ENCODE data around the gene MRPS25.
A peak's percentile ranks its signal among the peaks of the same experiment; 100 is the strongest.

The MRPS25 gene

GRCh38 chr3:15110206-15110605 is 45.1 kb upstream of the MRPS25 start:
- Histone ChIP-seq H3K4ac (ENCODE audit: low read depth, low read length) (no peak overlapping the region), H3K9me3 (ENCODE audit: insufficient read depth, low read depth, low read length) (no peaks in the 10 kb centered on the region), H3K27me3 (ENCODE audit: insufficient read depth, low read length) (no peaks in the 10 kb centered on the region), H2BK12ac (ENCODE audit: low read length) (no peak overlapping the region), H2BK120ac (ENCODE audit: insufficient read depth, low read length, poor library complexity) (no peak overlapping the region), H4K8ac (ENCODE audit: low read depth, low read length) (no peak overlapping the region), H3K18ac (ENCODE audit: low read length) (no peak overlapping the region), H2AFZ (ENCODE audit: insufficient read depth, low read length, poor library complexity) (no peak overlapping the region), H2AK5ac (ENCODE audit: low read length) (no peak overlapping the region), H3K23ac (ENCODE audit: low read length) (no peak overlapping the region), H4K91ac (ENCODE audit: low read depth, low read length) (no peak overlapping the region), H3K9ac (ENCODE audit: low read length) (no peak overlapping the region), H3K4me2 (ENCODE audit: low read length) (no peak overlapping the region), H3K4me1 (ENCODE audit: control insufficient read depth in 1 of 2, insufficient read depth in 2 of 2, low read length in 2 of 2) (no peaks in the 10 kb centered on the region), H3K27ac (ENCODE audit: low read depth, low read length) (no peak overlapping the region), H3K79me1 (ENCODE audit: low read length) (no peaks in the 10 kb centered on the region), H3K36me3 (ENCODE audit: control insufficient read depth in 1 of 2, insufficient read depth in 2 of 2, low read length in 2 of 2) (no peaks in the 10 kb centered on the region), H3K14ac (ENCODE audit: low read length) (no peak overlapping the region), H3K79me2 (ENCODE audit: control insufficient read depth, insufficient read depth, low read length, poor library complexity) (no peaks in the 10 kb centered on the region), H2BK5ac (ENCODE audit: low read depth, low read length, poor library complexity) (no peak overlapping the region), H3K4me3 (ENCODE audit: low read depth, low read length) (no peak overlapping the region), H4K12ac (ENCODE audit: low read depth, low read length) (no peak overlapping the region)
- WGBS (ENCODE audit: extremely low coverage, insufficient coverage, insufficient read length), result no CpG with 5 or more reads among the region's 4 CpGs
- no peak for DNase-seq

- Histone ChIP-seq H2BK5ac (ENCODE audit: low read depth, low read length, poor library complexity) (no peak overlapping the region), H4K91ac (ENCODE audit: low read depth, low read length) (no peak overlapping the region), H3K18ac (ENCODE audit: low read length) (no peak overlapping the region), H3K14ac (ENCODE audit: low read length) (no peak overlapping the region), H3K4me3 (ENCODE audit: low read depth, low read length) (no peak overlapping the region), H3K27ac (ENCODE audit: low read depth, low read length) (no peak overlapping the region), H3K23ac (ENCODE audit: low read length) (no peak overlapping the region), H3K9me3 (ENCODE audit: insufficient read depth, low read depth, low read length) (no peaks in the 10 kb centered on the region), H3K4me1 (ENCODE audit: control insufficient read depth in 1 of 2, insufficient read depth in 2 of 2, low read length in 2 of 2) (no peaks in the 10 kb centered on the region), H3K79me1 (ENCODE audit: low read length) (no peaks in the 10 kb centered on the region), H3K4me2 (ENCODE audit: low read length) (no peak overlapping the region), H3K9ac (ENCODE audit: low read length) (no peak overlapping the region), H3K36me3 (ENCODE audit: control insufficient read depth in 1 of 2, insufficient read depth in 2 of 2, low read length in 2 of 2) (no peaks in the 10 kb centered on the region), H2BK12ac (ENCODE audit: low read length) (no peak overlapping the region), H3K27me3 (ENCODE audit: insufficient read depth, low read length) (no peaks in the 10 kb centered on the region), H2AK5ac (ENCODE audit: low read length) (no peak overlapping the region), H3K79me2 (ENCODE audit: control insufficient read depth, insufficient read depth, low read length, poor library complexity) (no peaks in the 10 kb centered on the region), H4K8ac (ENCODE audit: low read depth, low read length) (no peak overlapping the region), H4K12ac (ENCODE audit: low read depth, low read length) (no peak overlapping the region), H2AFZ (ENCODE audit: insufficient read depth, low read length, poor library complexity) (no peak overlapping the region), H2BK120ac (ENCODE audit: insufficient read depth, low read length, poor library complexity) (no peak overlapping the region), H3K4ac (ENCODE audit: low read depth, low read length) (no peak overlapping the region)
- no CpG with 5 or more reads among the region's 4 CpGs for WGBS (ENCODE audit: extremely low coverage, insufficient coverage, insufficient read length)
- DNase-seq, result no peak
Measured at GRCh38 chr3:15108869-15109268, 43.8 kb upstream of the MRPS25 start.

- Histone ChIP-seq H2AFZ (ENCODE audit: insufficient read depth, low read length, poor library complexity) (no peak overlapping the region), H3K36me3 (ENCODE audit: control insufficient read depth in 1 of 2, insufficient read depth in 2 of 2, low read length in 2 of 2) (no peaks in the 10 kb centered on the region), H3K27ac (ENCODE audit: low read depth, low read length) (no peak overlapping the region), H2BK12ac (ENCODE audit: low read length) (no peak overlapping the region), H3K4me2 (ENCODE audit: low read length) (no peak overlapping the region), H3K4ac (ENCODE audit: low read depth, low read length) (no peak overlapping the region), H2AK5ac (ENCODE audit: low read length) (no peak overlapping the region), H3K9ac (ENCODE audit: low read length) (no peak overlapping the region), H2BK120ac (ENCODE audit: insufficient read depth, low read length, poor library complexity) (no peak overlapping the region), H2BK5ac (ENCODE audit: low read depth, low read length, poor library complexity) (no peak overlapping the region), H3K9me3 (ENCODE audit: insufficient read depth, low read depth, low read length) (no peaks in the 10 kb centered on the region), H3K79me2 (ENCODE audit: control insufficient read depth, insufficient read depth, low read length, poor library complexity) (no peaks in the 10 kb centered on the region), H3K27me3 (ENCODE audit: insufficient read depth, low read length) (no peaks in the 10 kb centered on the region), H3K79me1 (ENCODE audit: low read length) (no peaks in the 10 kb centered on the region), H4K12ac (ENCODE audit: low read depth, low read length) (no peak overlapping the region), H4K91ac (ENCODE audit: low read depth, low read length) (no peak overlapping the region), H3K4me3 (ENCODE audit: low read depth, low read length) (no peak overlapping the region), H3K14ac (ENCODE audit: low read length) (no peak overlapping the region), H3K18ac (ENCODE audit: low read length) (no peak overlapping the region), H3K4me1 (ENCODE audit: control insufficient read depth in 1 of 2, insufficient read depth in 2 of 2, low read length in 2 of 2) (no peaks in the 10 kb centered on the region), H4K8ac (ENCODE audit: low read depth, low read length) (no peak overlapping the region), H3K23ac (ENCODE audit: low read length) (no peak overlapping the region)
- peak; percentile 47 to 85 for DNase-seq
- WGBS (ENCODE audit: extremely low coverage, insufficient coverage, insufficient read length), result no CpG with 5 or more reads among the region's 11 CpGs
Measured at GRCh38 chr3:15108082-15108545, 43.0 kb upstream of the MRPS25 start.

GRCh38 chr3:15107075-15107947 is 42.2 kb upstream of the MRPS25 start:
- H3K27ac ChIP-seq (ENCODE audit: low read depth, low read length), result no peak overlapping the region
- no peak overlapping the region for H3K4me2 ChIP-seq (ENCODE audit: low read length)
- no peaks in the 10 kb centered on the region for H3K79me1 ChIP-seq (ENCODE audit: low read length)
- no peak overlapping the region for H3K23ac ChIP-seq (ENCODE audit: low read length)
- H3K18ac ChIP-seq (ENCODE audit: low read length), result no peak overlapping the region
- no peak overlapping the region for H4K8ac ChIP-seq (ENCODE audit: low read depth, low read length)
- no peak overlapping the region for H4K12ac ChIP-seq (ENCODE audit: low read depth, low read length)
- no peak overlapping the region for H2BK12ac ChIP-seq (ENCODE audit: low read length)
- no peaks in the 10 kb centered on the region for H3K4me1 ChIP-seq (ENCODE audit: control insufficient read depth in 1 of 2, insufficient read depth in 2 of 2, low read length in 2 of 2)
- WGBS (ENCODE audit: extremely low coverage, insufficient coverage, insufficient read length), result no CpG with 5 or more reads among the region's 16 CpGs
- DNase-seq, result no peak
- no peaks in the 10 kb centered on the region for H3K36me3 ChIP-seq (ENCODE audit: control insufficient read depth in 1 of 2, insufficient read depth in 2 of 2, low read length in 2 of 2)
- H4K91ac ChIP-seq (ENCODE audit: low read depth, low read length), result no peak overlapping the region
- H3K27me3 ChIP-seq (ENCODE audit: insufficient read depth, low read length), result no peaks in the 10 kb centered on the region
- no peaks in the 10 kb centered on the region for H3K9me3 ChIP-seq (ENCODE audit: insufficient read depth, low read depth, low read length)
- H3K4me3 ChIP-seq (ENCODE audit: low read depth, low read length), result no peak overlapping the region
- H2BK5ac ChIP-seq (ENCODE audit: low read depth, low read length, poor library complexity), result no peak overlapping the region
- H2BK120ac ChIP-seq (ENCODE audit: insufficient read depth, low read length, poor library complexity), result no peak overlapping the region
- no peak overlapping the region for H3K9ac ChIP-seq (ENCODE audit: low read length)
- no peak overlapping the region for H2AK5ac ChIP-seq (ENCODE audit: low read length)
- no peaks in the 10 kb centered on the region for H3K79me2 ChIP-seq (ENCODE audit: control insufficient read depth, insufficient read depth, low read length, poor library complexity)
- no peak overlapping the region for H3K4ac ChIP-seq (ENCODE audit: low read depth, low read length)
- H2AFZ ChIP-seq (ENCODE audit: insufficient read depth, low read length, poor library complexity), result no peak overlapping the region
- H3K14ac ChIP-seq (ENCODE audit: low read length), result no peak overlapping the region

All from trophoblast cell (in vitro differentiated cells and primary cell).